Peyer's patch (tissue), 4 donors: ENCODE data around the gene NRK.

ENCODE experiments used
- POLR2A ChIP-seq, 2 donors: fragments of 450-650 bp; IDR thresholded peaks; one replicate each; pipeline ENCODE4 v1.5.1; 2017; ENCODE audit warnings: antibody characterized with exemption in 2 of 2, mild to moderate bottlenecking in 2 of 2, moderate library complexity in 2 of 2
- TF ChIP-seq, protein P1 (sequence below), 6 experiments: fragments of 450-650 bp in 4 of 6; fragments of 200-600 bp in 2 of 6; sonication (generic) in 1 of 6; IDR thresholded peaks; one replicate each; pipeline ENCODE4 v1.5.1; 2017 to 2019; ENCODE audit warnings: antibody characterized with exemption in 6 of 6, mild to moderate bottlenecking in 3 of 6, moderate library complexity in 1 of 6

DNA sequence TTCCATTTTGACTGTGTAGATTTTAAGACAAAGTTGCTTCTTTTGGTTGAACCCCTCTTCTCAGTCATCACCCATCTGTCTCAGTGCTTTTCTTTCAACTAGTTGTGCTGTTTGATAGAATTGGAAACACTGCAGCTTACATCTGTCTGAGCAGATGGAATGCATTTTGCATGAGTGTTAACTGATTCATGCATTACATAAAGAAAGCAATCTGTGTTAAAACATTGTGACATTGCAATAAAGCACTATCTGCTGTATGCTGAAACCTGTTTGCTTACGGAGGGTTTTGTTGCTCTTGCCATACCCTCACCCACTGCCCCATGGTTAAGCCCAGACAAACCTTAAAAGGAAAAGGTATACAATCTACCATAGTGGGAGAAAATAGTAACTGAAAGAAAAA is 47.4 kb downstream of the NRK start:
- TF ChIP-seq, protein P1, sequence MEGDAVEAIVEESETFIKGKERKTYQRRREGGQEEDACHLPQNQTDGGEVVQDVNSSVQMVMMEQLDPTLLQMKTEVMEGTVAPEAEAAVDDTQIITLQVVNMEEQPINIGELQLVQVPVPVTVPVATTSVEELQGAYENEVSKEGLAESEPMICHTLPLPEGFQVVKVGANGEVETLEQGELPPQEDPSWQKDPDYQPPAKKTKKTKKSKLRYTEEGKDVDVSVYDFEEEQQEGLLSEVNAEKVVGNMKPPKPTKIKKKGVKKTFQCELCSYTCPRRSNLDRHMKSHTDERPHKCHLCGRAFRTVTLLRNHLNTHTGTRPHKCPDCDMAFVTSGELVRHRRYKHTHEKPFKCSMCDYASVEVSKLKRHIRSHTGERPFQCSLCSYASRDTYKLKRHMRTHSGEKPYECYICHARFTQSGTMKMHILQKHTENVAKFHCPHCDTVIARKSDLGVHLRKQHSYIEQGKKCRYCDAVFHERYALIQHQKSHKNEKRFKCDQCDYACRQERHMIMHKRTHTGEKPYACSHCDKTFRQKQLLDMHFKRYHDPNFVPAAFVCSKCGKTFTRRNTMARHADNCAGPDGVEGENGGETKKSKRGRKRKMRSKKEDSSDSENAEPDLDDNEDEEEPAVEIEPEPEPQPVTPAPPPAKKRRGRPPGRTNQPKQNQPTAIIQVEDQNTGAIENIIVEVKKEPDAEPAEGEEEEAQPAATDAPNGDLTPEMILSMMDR (IDR thresholded peaks at IDR 0.05) = no peak
- TF ChIP-seq POLR2A (IDR thresholded peaks at IDR 0.05) = no peak
